GM19468 (cell line): ENCODE results near the gene PEX16.
"Not testable (repeated sequence)": the region's sequence is repeated elsewhere in the genome, so short reads cannot be mapped to it uniquely, and the experiment has no call there.

Source experiments
- ATAC-seq: cut with Tn5 transposase; IDR thresholded peaks from one replicate; pipeline ENCODE4 v1.9.1; 2021; ENCODE audit warnings: mild to moderate bottlenecking, moderate library complexity, moderate number of reproducible peaks; ENCODE audit not compliant: unreplicated experiment; ENCODE audit errors: extremely low read depth

The PEX16 gene

DNA sequence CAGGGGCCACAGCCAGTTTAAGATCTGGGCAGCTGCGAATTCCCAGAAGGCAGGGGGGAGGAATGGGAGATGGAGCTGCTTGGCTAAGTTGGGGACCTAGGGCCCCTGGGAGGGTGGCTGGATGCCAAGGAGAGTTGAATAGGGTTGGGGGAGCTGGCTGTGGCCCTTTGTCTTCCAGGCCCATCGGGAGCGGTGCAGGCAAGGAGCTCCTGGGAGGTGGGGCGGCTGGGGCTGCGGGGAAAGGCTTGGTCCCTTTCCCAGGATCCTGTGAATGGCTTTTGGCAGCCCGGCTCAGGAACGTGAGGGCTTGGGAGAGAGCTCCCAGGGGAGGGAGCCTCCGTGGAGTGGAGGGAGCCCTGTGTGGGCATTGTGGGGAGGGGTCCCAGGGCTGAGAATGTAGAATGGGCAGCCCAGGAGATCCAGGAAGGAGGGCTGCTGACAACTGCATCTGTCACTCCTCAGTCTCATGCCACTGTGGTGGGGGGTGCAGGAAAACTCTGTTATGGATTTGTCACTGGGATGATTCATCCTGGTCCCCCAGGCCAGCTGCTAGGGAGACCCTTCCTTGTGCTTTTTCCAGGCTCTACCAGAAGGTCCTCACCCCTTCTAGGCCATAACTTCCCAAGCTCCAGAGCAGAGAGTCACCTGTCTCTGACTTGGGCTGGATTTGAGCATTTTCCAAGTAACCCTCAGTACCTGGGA, 16.6 kb downstream of the PEX16 start:
- ATAC-seq = no peak

- not testable (repeated sequence) for ATAC-seq
Measured at GRCh38 chr11:45900175-45900800, 17.4 kb downstream of the PEX16 start.

GRCh38 chr11:45899448-45900174, 18.1 kb downstream of the PEX16 start:
- peak; percentile 22 for ATAC-seq

- no peak for ATAC-seq
Measured at GRCh38 chr11:45899086-45899447, 18.6 kb downstream of the PEX16 start.

GRCh38 chr11:45897556-45897955, 20.1 kb downstream of the PEX16 start:
- no peak for ATAC-seq

- ATAC-seq = no peak
Measured at GRCh38 chr11:45896422-45896984, 21.2 kb downstream of the PEX16 start.

DNA sequence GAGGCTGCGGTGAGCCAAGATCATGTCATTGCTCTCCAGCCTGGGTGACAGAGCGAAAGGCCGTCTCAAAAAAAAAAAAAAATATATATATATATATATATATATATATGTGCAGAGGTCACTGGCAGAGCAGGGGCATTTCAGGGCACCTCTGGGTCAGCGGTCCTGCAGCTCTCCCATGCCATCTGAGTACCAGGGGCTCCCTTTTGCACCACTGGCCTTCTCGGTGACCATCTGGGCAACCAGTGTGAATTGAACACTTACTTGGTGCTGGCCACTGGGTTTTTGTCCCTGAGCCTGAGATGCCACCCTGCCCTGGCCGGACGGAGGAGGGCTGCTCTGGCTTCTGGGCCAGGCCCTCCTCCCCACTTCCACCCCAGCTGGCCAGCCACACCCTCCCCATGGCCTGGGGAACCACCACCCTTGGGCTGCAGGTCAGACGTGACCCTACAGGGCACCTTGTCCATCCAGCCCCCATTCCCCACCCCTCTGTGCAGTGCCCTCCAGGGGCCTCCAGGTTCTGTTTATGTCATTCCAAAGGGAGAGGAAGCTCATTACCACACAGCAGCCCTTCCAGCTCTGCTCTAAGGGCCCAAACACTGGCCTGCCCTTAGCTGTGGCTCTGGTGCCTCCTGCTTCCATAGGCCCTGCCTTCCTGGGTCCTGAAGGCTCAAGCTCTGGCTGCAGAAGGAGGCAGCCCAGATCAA, 22.0 kb downstream of the PEX16 start:
- ATAC-seq = no peak

DNA sequence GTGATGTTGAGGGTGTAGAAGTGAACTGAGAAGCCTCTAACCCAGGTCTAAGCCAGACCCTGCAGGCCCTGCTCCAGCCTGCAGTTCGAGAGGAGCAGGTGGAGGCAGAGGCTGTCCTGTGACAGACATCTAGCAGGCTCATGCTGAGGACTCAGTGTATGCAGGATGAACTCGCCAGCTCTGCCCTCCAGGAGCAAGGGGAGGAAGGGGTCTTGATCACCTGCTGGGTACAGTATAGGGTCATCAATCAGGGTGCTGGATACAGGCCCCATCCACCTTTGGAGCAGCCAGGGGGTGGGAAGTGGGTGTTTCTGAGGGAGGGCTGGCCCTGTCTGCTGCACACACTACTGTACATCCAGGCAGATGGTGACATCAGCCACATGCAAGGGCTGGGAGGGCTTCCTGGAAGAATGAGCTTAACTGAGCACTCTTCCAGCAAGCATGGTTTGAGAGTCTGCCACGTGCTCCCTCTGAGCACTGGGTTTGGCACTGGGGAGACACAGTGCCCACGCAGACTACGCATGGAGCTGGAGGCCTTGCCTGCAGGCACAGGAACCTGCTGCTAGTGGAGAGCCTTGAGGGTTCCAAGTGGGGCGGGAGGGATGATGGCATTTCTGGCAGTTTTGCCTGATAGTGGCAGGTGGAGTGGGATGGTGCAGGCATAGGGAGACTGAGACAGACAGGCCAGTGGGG, 23.0 kb downstream of the PEX16 start:
- ATAC-seq = no peak

DNA sequence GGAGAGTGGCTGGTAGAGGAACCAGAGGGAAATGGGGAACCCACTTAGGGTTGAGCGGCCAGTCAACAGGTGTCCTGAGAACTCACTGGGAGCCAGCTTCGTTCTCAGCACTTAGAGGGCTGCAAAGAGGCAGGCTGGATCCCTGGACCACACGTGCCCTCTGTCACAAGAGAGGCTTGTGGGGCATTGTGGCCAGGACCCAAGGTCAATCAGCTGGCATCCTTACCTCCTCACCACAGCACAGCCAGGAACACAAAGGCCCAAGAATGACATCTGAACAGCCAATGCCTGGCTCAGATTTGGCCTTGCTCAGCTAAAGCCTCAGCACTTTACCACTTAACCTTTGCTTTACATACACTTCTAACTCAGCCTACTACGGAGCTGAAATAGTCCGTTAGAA, 24.8 kb downstream of the PEX16 start:
- ATAC-seq = no peak

DNA sequence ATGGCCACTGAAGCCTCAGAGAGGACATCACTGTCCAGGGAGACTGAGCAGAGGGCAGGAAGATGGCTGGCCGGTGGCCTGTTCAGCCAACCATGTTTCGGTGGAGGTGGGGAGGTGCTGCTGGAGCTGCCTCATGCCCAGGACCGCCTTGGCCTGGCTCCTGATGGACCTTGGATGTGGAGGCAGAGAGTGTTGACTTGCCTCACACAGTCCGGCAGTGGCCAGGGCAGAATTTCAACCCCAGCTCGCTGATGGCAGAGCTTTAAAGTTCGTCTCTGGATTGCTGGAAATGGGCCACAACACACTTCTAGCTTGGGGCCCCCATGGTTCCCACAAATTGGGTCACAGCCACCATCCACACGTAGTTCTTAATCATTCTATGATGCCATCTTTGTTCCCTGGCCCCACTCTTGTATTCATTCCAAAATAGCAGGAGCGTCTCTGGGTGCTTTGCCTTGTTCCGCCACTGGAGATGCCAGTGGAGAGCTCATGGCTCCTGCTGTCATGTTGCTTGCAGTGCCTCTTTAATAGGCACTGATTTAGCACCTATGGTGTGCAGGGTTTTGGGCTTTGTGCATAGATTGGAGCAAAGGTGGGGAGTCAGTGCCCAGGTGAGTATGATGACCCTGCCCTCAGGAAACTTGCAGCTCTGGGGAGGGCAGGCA, 26.7 kb downstream of the PEX16 start:
- ATAC-seq = no peak

GRCh38 chr11:45889966-45890365, 27.7 kb downstream of the PEX16 start:
- ATAC-seq = no peak

DNA sequence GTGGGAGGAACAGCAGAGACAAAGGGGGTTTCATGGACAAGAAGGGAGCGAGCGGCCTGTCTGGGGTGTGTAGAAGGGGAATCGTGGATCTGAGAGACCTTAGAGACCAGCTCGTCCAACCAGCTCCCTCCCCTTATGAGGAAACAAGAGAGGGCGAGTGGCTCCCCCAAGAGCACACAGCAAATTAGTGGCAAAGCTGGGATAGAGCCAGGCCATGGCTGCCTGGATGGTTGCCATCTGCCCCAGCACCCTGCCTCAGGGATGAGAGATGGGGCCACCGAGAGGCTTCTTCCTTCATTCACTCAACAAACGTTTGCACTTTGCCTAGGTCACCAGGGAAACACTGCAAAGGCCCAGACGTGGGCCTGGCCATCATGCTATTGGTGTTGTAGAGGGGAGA, 28.1 kb downstream of the PEX16 start:
- no peak for ATAC-seq

GRCh38 chr11:45887587-45887986, 30.1 kb downstream of the PEX16 start:
- no peak for ATAC-seq

- ATAC-seq = no peak
Measured at GRCh38 chr11:45886816-45887520, 30.7 kb downstream of the PEX16 start.

GRCh38 chr11:45885921-45886721, 31.6 kb downstream of the PEX16 start:
- no peak for ATAC-seq

DNA sequence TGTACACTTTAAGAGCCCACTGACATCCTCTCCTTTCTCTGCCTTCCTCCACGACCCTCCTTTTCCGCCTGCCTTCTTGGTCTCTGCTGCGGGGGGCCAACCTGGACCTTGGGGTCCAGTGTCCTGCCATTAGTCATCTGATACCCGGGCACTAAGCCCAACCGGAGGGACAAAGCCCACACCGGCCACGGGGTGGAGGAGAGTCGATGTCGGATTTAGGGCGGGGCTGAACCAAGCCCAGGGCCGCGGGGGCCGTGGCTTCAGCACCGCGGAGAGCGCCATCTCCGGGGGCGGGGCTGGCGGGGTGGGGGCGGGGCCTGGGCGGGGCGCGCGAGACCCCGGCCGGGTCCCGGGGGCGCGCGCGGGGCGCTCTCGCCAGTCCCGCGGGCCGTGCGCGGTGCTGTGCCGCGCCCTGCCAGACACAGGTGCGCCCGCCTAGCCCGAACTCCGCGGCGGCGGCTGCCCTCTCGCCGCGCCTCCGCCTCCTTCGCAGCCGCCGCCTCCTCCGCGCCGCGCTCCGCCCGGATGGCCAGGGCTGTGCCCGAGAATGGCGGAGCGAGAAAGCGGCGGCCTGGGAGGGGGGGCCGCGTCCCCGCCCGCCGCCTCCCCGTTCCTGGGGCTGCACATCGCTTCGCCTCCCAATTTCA, 32.3 kb downstream of the PEX16 start, which contains the start of gene MAPK8IP1:
Gene MAPK8IP1, plus strand, starts transcription at position 378 of the 647 bp plus-strand sequence. Its CDS starts 170 bp downstream, at position 548.
- peak; percentile 18 for ATAC-seq

- ATAC-seq = no peak
Measured at GRCh38 chr11:45884596-45885185, 33.0 kb downstream of the PEX16 start.
